HG03039 (cell line): ENCODE data around the gene COX8A.
"Not testable (repeated sequence)": the region's sequence is repeated elsewhere in the genome, so short reads cannot be mapped to it uniquely, and the experiment has no call there.

Experiments used
- ATAC-seq: cut with Tn5 transposase; IDR thresholded peaks from one replicate; pipeline ENCODE4 v1.9.1; 2021; ENCODE audit warnings: mild to moderate bottlenecking, moderate library complexity; ENCODE audit not compliant: unreplicated experiment

Gene COX8A

DNA sequence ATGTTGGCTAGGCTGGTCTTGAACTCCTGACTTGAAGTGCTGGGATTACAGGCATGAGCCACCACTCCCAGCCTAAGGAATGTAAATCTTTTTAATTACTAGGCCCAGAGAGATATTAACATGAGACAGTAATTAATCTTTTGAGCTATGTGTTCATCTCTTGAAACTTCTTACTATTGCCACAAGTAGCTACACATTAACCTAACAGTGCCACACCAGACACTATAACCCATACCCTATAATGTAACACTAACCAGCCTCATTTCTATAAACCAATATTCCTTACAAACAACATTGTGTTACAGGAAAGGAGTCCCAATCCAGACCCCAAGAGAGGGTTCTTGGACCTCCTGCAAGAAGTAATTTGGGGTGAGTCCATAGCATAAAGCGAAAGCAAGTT, 8.0 kb upstream of the COX8A start:
- ATAC-seq, result no peak

DNA sequence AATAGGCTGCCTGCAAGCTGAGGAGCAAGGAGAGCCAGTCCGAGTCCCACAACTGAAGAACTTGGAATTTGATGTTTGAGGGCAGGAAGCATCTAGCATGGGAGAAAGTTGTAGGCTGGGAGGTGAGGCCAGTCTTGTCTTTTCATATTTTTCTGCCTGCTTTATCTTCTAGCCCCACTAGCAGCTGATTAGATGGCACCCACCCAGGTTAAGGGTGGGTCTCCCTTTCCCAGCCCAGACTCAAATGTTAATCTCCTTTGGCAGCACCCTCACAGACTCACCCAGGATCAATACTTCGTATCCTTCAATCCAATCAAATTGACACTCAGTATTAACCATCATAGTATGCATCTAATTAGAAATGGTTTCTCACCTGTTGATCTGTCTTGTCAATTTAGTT, 5.0 kb upstream of the COX8A start:
- no peak for ATAC-seq

DNA sequence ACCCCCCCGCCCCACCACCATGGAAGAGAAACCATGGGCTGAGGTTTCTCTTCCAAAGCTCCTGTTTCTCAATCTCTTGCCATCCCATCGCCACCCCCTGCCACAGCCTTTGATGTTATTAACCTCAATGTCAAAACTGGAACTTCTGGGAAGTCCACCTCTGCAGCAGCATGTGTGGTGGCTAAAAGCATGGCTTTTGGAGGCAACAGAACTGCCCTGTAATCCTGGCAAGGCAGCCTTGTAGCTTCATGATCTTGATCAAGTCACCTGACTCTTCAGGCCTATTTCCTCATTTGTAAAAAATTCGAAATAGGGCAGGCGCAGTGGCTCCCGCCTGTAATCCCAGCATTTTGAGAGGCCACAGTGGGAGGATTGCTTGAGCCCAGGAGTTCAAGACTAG, 3.5 kb upstream of the COX8A start:
- no peak for ATAC-seq

DNA sequence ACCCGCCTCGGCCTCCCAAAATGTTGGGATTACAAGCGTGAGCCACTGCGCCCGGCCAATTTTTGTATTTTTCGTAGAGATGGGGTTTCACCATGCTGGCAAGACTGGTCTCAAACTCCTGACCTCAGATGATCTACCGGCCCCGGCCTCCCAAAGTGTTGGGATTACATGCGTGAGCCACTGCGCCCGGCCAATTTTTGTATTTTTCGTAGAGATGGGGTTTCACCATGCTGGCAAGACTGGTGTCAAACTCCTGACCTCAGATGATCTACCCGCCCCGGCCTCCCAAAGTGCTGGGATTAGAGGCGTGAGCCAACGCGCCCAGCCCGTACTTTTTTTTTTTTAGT, 535 bp upstream of the COX8A start:
- ATAC-seq, result not testable (repeated sequence)

DNA sequence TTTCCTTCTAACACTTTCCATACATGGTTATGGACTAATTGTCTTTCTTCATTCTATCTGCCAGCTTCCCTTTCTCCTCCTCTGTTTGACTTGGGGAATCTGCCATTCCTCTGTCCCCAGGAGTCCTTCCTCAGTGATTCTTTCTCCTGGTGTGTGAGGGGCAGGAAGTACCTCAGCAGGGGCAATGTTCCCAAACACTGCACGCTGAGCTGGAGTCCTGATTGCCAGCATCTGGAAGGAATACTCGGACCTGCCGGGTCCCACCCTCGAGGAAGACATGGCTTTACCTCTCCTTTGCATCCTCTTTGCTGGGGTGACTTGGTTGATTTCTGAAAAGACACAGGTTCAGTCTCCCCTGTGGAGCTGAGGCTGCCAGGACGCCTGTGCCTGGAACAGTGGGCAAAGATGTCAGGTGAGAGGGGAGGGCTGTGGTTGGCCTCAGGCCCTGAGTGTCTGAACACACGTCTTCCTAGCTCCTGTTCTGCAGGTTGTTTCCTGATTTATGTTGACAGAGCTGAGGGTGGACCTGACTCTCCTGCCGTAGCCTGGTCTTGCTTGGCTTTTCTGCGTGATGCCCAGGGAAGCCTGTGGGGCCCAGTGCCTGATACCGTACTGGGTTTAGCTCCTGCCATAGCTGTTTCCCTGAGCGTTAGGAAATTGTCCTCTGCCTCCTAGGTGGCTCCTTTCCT, 4.3 kb downstream of the COX8A start:
- ATAC-seq, result no peak

DNA sequence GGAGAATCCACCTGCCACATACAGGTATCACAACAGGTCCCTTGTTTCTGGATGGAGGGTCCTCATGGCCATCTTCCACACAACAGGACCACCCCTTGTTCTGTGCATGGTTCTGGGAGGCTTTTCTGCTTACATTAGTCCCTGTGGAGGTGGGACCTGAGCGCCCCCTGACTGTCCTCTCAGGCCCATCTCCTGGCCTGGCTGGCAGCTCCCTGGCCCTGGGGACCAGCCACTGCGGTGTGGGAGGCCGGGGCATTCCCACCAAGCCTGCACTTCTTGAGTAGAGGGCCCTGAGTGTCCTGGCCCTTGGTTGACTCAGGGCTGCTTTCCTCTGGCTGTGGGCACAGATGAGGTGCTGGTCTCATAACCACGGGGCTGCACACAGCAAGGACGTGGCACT, 5.0 kb downstream of the COX8A start:
- no peak for ATAC-seq

DNA sequence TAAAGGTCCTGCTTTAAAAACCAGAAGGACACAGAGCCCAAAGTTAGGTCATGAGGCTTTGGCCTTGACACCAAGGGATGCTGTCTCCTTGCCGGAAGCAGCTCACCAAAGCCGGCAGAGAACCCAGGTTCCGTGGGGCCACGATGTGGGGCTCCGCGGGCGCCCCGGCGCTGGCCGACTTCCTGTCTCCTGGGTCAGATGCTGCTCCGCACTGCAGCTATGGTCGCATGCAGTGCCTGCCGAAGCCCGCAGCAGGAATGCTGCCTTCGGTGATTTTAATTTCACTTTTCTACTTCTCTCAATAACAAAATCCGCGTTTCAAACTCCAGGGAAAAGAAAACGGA, 11.4 kb downstream of the COX8A start:
- no peak for ATAC-seq

DNA sequence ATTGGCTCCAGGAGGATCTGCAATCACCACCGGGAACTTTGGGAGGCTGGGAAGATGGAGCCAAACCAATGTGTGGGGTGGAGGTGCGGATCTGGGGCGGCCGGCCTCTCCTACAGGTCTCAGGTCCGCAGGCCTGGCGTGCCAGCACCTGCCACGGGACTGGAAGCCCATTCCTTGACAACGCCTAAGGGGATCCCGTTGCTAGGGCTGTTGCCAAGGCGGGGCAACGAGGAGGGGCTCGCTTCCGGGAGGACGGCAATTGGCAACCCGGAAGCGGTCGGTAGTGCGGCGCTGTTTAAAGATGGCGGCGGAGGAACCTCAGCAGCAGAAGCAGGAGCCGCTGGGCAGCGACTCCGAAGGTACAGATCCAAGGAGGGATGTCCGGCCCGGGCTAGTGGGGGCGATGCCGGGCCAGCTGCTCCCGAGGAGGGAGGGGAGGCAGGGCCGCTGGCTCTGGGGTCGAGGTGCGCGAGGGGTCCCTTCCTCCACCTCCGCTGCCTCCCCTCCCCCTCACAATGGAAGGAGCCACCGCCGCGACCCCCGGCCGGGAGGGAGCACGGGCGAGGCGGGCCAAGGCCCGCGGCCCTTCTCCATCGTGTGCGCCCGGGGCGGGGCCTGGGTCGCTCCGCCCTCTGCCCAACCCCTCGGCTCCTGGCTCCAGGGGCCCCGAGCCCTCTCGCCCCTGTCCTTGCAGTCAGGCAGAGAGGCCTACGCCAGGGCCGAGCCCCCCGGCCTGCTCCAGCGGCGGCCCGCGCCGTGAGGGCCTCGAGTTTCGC, 11.9 kb downstream of the COX8A start, which contains the start of gene OTUB1:
TSS of gene OTUB1 (plus strand) at position 283 of the 776 bp plus-strand sequence. CDS start at position 302, 19 bp downstream.
- peak; percentile 82 for ATAC-seq

DNA sequence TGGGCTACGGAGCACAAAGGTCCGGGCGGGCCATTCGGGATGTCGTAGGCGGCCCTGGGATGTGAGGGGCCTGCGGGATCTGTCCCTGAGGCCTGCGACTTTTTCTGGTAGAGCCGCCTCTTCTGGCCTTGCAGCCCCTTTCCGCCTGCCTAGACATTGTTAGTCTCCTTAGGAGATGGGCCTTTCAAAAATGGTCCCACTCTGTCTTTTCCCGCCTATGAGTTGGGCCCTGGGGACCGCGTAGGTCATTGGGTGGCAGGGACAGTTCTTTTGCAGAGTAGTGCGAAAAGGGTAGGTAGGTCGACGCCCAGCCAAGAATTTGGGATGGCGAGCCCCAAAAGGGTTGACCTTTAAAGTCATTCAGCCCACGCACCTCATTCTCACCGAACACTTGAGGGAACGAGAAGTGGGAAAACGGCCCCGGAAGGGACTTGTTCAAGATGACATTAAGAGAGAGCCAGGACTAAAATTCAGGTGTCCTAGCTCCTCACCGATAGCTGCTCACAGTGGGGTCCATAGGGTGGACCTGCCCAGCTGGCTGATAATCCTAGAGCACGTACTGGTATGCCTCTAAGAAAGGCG, 12.6 kb downstream of the COX8A start:
- ATAC-seq, result no peak

DNA sequence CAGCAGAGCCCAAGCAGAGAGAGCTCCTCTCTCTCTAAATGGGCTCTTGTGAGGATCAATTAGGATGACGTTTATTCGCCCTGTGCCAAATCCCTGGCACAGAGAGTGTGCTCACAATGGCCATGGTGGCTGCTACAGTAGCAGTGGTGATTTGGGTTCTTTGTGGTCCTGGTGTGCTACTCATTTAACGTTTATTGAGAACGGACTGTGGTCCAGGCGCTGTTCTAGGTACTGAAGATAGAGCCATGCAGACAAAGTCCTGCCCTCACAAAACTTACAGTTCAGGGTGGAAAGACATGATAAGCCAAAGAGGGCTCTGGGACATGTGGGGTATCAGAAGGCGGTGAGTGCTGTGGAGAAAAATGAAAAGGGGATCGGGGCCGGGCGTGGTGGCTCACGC, 17.1 kb downstream of the COX8A start:
- ATAC-seq, result no peak

DNA sequence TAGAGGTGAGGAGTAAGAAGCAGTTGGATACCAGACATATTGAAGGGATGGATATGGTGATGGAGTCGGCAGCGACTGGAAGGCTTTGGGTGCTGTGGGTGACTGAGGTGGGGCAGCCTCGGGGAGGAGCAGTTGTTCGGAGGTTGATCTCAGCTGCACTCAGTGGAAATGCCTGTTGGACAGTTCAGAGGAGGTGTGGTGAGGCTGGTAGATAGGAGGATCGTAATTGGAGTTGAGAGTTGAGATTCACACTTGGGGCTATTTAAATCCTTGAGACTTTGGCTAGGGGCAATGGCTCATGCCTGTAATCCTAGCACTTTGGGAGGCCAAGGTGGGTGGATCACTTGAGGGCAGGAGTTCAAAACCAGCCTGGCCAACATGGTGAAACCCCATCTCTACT, 18.7 kb downstream of the COX8A start:
- ATAC-seq, result no peak

DNA sequence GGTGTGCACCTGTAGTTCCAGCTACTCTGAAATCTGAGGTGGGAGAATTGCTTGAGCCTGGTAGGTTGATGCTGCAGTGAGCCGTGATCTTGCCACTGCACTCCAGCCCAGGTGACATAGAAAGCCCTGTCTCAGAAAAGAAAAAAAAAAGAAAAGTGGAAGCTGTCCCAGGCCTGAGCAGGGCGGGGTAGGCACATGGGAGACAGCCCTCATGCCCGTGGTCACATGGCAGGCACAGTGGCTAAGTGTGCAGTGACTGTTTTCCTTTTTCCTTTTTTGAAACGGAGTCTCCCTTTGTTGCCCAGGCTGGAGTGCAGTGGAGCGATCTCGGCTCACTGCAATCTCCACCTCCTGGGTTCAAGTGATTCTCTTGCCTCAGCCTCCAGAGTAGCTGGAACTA, 19.6 kb downstream of the COX8A start:
- ATAC-seq, result no peak

DNA sequence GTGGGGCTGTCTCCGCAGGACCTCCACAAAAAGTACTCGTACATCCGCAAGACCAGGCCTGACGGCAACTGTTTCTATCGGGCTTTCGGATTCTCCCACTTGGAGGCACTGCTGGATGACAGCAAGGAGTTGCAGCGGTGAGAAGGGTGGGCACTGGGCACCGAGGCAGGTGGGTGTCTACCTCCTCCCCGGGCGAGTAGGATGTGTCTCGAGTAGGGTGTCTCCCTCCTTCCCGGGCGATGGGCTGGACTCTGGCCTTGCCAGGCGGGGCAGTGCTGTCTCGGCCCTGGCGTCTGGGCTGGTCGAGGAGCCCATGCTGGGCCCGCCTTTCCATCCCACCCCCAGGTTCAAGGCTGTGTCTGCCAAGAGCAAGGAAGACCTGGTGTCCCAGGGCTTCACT, 22.1 kb downstream of the COX8A start:
- no peak for ATAC-seq

DNA sequence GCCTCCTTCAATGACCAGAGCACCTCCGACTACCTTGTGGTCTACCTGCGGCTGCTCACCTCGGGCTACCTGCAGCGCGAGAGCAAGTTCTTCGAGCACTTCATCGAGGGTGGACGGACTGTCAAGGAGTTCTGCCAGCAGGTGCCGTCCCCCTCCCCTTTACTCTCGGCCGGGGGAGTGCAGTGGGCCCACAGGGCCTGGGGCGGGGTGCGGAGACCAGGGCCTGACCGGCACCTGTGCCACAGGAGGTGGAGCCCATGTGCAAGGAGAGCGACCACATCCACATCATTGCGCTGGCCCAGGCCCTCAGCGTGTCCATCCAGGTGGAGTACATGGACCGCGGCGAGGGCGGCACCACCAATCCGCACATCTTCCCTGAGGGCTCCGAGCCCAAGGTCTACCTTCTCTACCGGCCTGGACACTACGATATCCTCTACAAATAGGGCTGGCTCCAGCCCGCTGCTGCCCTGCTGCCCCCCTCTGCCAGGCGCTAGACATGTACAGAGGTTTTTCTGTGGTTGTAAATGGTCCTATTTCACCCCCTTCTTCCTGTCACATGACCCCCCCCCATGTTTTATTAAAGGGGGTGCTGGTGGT, 22.8 kb downstream of the COX8A start:
- ATAC-seq, result no peak

DNA sequence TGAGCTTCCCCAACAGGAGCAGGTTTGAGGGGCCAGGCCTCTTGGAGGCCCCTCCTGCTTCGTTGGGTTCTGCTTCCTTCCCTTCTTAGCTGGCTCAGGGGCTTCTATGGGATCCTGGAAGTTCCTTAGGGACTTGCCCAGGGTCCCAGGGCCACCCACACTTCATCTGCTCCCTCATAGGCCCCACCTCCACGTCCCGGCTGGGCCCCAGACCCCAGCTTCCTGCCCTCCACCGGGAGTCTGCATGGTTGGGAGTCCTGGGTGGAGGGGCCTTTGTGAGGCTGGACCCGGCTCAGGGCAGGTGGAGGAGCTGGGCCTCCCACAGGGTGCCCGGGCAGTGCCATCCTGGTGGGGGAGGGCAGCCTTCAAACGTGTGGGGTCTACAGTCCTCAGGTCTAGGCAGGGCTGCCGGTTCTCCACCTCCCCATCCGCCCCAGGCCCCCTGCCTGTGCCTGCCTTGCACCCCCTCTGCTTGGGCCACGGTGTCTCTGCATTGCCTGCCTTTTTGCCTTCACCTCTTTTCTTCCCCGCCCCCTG, 23.4 kb downstream of the COX8A start:
- ATAC-seq, result no peak

DNA sequence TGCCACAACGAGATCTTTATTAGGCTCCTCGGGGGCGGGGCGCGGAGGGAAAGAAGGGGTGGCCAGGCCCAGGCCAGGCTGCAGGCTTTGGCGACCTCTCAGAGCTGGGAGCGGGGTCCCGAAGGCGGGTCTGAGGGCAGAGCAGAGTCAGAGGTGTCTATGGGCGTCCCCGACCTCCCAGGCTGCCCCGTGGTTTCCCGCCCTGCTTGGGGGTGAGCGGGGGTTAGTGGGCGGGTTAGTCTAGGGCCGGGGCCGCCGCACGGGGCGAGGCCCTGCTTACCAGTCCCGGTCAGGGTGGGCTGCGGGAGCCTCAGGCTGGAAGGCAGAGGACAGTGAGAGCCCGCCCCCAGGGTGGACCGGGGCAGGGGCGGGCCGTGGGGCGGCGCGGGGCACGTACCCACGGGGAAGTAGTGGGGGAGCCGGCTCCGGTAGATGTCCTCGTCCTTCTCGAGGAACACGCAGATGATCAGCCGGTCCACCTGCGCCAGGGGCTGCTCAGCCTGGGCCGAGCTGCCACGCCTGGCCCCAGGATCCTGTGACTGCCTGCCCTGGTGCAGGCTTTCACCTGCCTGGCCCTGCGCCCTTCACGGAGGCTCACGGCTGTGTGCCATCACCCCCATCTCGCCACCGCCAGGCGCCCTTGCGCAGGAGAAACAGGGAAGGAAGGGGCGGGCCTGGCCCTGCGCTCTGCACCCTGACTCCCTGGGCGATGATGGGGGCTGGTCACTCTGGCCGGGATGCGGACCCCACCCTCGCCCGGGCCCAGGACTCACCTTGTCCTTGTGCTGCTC, 24.3 kb downstream of the COX8A start:
- no peak for ATAC-seq

DNA sequence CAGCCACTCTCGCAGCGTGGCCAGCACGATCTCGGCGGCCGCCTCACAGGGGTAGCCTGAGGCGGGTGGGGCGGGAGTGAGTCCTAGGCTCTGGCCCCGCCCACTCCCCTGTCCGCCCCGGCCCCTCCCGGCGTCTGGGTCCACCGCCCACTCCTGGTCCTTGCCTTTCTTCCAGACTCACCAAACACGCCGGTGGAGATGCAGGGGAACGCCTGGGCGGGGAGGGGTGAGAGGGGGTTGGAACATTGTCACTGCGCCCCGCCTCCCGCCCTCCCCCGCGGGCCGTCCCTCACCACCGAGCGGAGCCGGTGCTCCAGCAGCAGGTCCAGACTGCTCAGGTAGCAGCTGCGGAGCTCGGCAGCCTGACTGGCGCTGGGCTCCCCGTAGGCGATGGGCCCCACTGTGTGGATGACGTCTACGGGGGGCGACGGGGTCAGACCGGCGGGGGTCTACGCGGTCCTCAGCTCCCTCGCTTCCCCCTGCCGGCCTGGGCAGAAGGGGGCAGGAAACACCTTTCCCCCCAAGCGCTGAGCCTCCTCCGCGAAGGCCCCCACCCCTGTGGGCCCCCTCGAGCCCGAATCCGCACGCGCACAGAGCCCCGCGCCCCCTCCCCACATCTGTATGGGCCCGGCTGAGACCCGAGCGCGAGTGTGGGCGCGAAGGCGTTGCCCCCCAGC, 25.1 kb downstream of the COX8A start:
- no peak for ATAC-seq

DNA sequence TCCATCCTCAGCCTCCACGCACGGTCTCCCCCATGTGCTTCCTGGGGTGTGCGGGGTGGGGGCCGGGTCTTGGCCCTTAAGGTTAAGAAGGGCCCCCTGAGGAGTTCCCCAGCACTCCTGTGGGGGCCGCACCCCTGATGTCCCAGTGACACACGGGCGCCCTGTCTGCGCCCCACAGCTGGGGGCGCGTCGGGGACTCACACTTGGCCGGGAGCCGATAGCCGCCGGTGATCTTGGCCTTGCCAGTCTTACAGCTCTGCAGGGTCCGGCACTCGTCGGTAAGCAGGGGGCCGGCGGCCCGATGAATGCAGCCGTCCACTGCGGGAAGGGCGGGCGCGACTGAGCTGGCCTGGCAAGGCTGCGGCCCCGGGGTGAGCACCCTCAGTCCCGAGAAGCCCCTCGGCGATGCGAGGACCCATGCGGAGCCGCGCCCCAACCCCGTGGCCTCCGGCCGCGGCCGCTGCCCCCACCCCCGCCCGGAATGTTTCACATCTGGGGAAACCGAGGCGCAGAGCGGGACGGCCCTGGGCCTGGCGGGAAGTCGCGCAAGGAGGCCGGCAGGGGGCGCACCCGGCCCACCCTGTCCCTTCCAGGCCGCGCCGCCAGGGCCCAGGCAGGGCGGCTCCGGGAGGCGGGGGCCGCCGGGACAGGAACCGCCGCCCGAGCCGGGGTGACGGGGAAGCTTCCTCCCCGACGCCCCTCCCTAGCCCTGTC, 25.8 kb downstream of the COX8A start:
- ATAC-seq, result no peak

DNA sequence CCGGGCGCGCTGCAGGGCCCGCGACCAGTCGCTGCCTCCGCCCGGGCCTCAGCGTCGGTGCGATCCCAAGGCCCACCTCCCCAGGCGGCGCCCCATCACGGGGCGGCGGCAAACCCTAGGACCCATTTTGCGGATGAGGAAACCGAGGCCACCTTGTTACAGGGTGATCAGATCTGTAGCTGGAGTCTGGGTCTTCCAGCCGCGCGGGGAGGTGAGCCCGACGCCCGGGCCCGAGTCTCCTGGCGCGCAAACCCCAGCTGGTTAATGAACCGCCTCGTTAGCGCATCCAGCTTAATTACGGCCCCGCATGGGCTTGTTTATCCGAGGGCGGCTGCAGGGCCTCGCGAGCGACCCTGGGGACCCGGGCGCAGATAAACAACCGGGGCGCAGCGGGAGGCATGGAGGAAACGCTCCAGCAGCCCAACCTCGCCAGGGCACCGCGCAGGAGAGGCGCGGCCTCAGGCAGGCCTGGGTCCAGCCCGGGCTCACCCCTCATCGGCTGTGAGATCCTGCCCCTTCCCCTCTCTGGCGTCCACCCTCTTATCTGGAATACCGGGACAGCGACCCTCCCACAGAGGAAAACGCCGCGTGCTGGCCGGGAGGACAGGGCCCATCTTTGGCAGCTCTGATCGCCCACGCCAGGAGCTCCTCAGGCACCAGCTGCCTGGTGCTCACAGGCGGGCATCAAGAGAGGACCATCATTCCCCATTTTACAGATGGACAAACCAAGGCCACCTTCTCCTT, 26.5 kb downstream of the COX8A start:
- ATAC-seq, result no peak
